ENCODE measurements around the gene CCL2. TPM values are rescaled to one million over a fixed set of nuclear protein-coding genes. Genes with fewer than 3 reads are reported as not detected.

Gene CCL2
- total RNA-seq, 1 donor from 2014 or later, result 7.0 TPM

DNA sequence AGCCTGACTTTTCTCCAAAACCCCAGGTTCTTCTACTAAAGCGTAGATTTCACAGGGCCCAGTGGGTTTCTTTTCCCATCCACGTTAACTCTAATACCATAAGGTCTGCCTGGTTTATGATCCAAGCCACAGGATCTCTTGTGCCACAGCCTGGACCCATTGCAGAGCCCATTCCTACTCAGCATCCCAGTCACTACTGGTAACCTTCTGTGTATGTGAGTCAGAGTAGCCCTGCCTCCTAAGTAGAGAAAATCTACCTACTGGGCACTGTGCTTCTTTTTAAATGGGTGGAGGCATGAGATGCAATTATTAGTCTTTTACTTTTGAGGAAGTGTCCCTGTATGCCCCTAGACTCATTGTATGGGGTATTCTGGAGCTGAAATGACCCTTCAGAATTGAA is 43.9 kb downstream of the CCL2 start:
- H2AFZ ChIP-seq (replicated peaks), result no peak overlapping the region
- H3K4me2 ChIP-seq, result no peak overlapping the region
- peaks cover 5% of the 10 kb centered on the region for H3F3A ChIP-seq (ENCODE audit: low read depth)
- no peak for DNase-seq (ENCODE audit: low spot score)
- Mint-ChIP-seq H3K27me3 (ENCODE audit: insufficient read depth, low read depth) (peaks cover 3% of the 10 kb centered on the region), H3K36me3 (no peaks in the 10 kb centered on the region), H3K4me3 (no peak overlapping the region), H3K9me3 (no peaks in the 10 kb centered on the region), H3K4me1 (peaks cover 9% of the 10 kb centered on the region), H3K27ac (no peak overlapping the region)
- no peak overlapping the region for H3K27ac ChIP-seq
- TF ChIP-seq EZH2 (IDR thresholded peaks at IDR 0.05) (no peak), EZH2phosphoT487 (IDR thresholded peaks at IDR 0.05) (no peak), CTCF (IDR thresholded peaks at IDR 0.05) (no peak)
- H4K20me1 ChIP-seq (ENCODE audit: low read depth), result no peaks in the 10 kb centered on the region
- H3K79me2 ChIP-seq (ENCODE audit: low read depth), result no peaks in the 10 kb centered on the region
- H3K27me3 ChIP-seq, result no peaks in the 10 kb centered on the region
- H3K4me1 ChIP-seq, result no peaks in the 10 kb centered on the region
- H3K9ac ChIP-seq, result no peak overlapping the region
- no peak overlapping the region for H3K4me3 ChIP-seq
- H3K36me3 ChIP-seq, result no peaks in the 10 kb centered on the region
- no peaks in the 10 kb centered on the region for H3K9me3 ChIP-seq (ENCODE audit: low read depth)

GRCh38 chr17:34299956-34300577 is 45.0 kb downstream of the CCL2 start:
- no peaks in the 10 kb centered on the region for H3K36me3 ChIP-seq
- H3K9me3 ChIP-seq (ENCODE audit: low read depth), result no peaks in the 10 kb centered on the region
- H3K4me3 Mint-ChIP-seq, result no peak overlapping the region
- H3F3A ChIP-seq (ENCODE audit: low read depth), result peaks cover 5% of the 10 kb centered on the region
- no peak overlapping the region for H3K27ac ChIP-seq
- H3K4me3 ChIP-seq, result no peak overlapping the region
- TF ChIP-seq CTCF (IDR thresholded peaks at IDR 0.05), result no peak
- no peak for TF ChIP-seq EZH2 (IDR thresholded peaks at IDR 0.05)
- no peak for TF ChIP-seq EZH2phosphoT487 (IDR thresholded peaks at IDR 0.05)
- H3K36me3 Mint-ChIP-seq, result no peaks in the 10 kb centered on the region
- H2AFZ ChIP-seq (replicated peaks), result no peak overlapping the region
- H3K9me3 Mint-ChIP-seq, result no peaks in the 10 kb centered on the region
- no peaks in the 10 kb centered on the region for H3K27me3 ChIP-seq
- H3K4me1 Mint-ChIP-seq, result peaks cover 9% of the 10 kb centered on the region
- H3K79me2 ChIP-seq (ENCODE audit: low read depth), result no peaks in the 10 kb centered on the region
- peaks cover 3% of the 10 kb centered on the region for H3K27me3 Mint-ChIP-seq (ENCODE audit: insufficient read depth, low read depth)
- H4K20me1 ChIP-seq (ENCODE audit: low read depth), result no peaks in the 10 kb centered on the region
- no peaks in the 10 kb centered on the region for H3K4me1 ChIP-seq
- H3K27ac Mint-ChIP-seq, result no peak overlapping the region
- no peak overlapping the region for H3K9ac ChIP-seq
- H3K4me2 ChIP-seq, result no peak overlapping the region
- DNase-seq (ENCODE audit: low spot score), result no peak

- no peaks in the 10 kb centered on the region for H3K9me3 Mint-ChIP-seq
- H3K9ac ChIP-seq, result no peak overlapping the region
- H3K79me2 ChIP-seq (ENCODE audit: low read depth), result no peaks in the 10 kb centered on the region
- H3K4me1 Mint-ChIP-seq, result peaks cover 9% of the 10 kb centered on the region
- TF ChIP-seq EZH2 (IDR thresholded peaks at IDR 0.05) (no peak), EZH2phosphoT487 (IDR thresholded peaks at IDR 0.05) (no peak), CTCF (IDR thresholded peaks at IDR 0.05) (no peak)
- H3K27ac Mint-ChIP-seq, result no peak overlapping the region
- no peak overlapping the region for H3K4me3 ChIP-seq
- no peak overlapping the region for H2AFZ ChIP-seq (replicated peaks)
- no peak for DNase-seq (ENCODE audit: low spot score)
- H3K9me3 ChIP-seq (ENCODE audit: low read depth), result no peaks in the 10 kb centered on the region
- H3K4me2 ChIP-seq, result no peak overlapping the region
- no peaks in the 10 kb centered on the region for H4K20me1 ChIP-seq (ENCODE audit: low read depth)
- H3K27ac ChIP-seq, result no peak overlapping the region
- H3K36me3 Mint-ChIP-seq, result no peaks in the 10 kb centered on the region
- peaks cover 6% of the 10 kb centered on the region for H3K27me3 Mint-ChIP-seq (ENCODE audit: insufficient read depth, low read depth)
- no peaks in the 10 kb centered on the region for H3K27me3 ChIP-seq
- no peak overlapping the region for H3K4me3 Mint-ChIP-seq
- peaks cover 5% of the 10 kb centered on the region for H3F3A ChIP-seq (ENCODE audit: low read depth)
- no peaks in the 10 kb centered on the region for H3K36me3 ChIP-seq
- H3K4me1 ChIP-seq, result no peaks in the 10 kb centered on the region
These were observed 45.7 kb downstream of the CCL2 start for GRCh38 chr17:34300652-34301370.

All from neural progenitor cell (in vitro differentiated cells).